BJ (cell line): ENCODE measurements around the gene TST. TPM values are rescaled to one million over a fixed set of nuclear protein-coding genes. Genes with fewer than 3 reads are reported as not detected.

ENCODE experiments used
- CTCF ChIA-PET: fragments of 350-600 bp; formaldehyde crosslinking; extraction: SDS; loops from one replicate; lab custom pipeline; 2021; ENCODE audit warnings: antibody characterized with exemption, inconsistent platforms; lab: Yijun Ruan, JAX
- POLR2A ChIA-PET: fragments of 300-600 bp; sonication (Branson Sonifier 250); formaldehyde crosslinking; extraction: SDS; loops from one replicate; lab custom pipeline; 2021; ENCODE audit warnings: antibody characterized with exemption; lab: Charles Lee
- DNase-seq: peaks from one replicate; pipeline ENCODE4 v3.0.0-alpha.2; 2011; ENCODE audit warnings: low read depth
- H3K27me3 ChIP-seq: 2 replicates; pipeline ENCODE4 v1.6.0; 2011; ENCODE audit warnings: low read length; ENCODE audit not compliant: control insufficient read depth, insufficient read depth
- H3K36me3 ChIP-seq: 2 replicates; pipeline ENCODE4 v1.5.1; 2011; ENCODE audit warnings: low read length; ENCODE audit not compliant: control insufficient read depth, insufficient read depth
- H3K4me3 ChIP-seq: 2 replicates; pipeline ENCODE4 v1.5.1; 2011; ENCODE audit warnings: low read depth, mild to moderate bottlenecking, control low read depth, low read length
- CTCF ChIP-seq: IDR thresholded peaks from 2 replicates; pipeline ENCODE4 v1.5.1; 2011; ENCODE audit warnings: low read depth, mild to moderate bottlenecking, control low read depth, inconsistent platforms, low read length, moderate library complexity; ENCODE audit not compliant: insufficient read depth
- polyA plus RNA-seq: library from polyadenylated mRNA; depleted of rRNA; stranded (reverse); fragments of >200 nt; gene quantifications from 2 replicates; pipeline ENCODE4 v1.2.3, GENCODE V29; 2011

The TST gene
- polyA plus RNA-seq, 1 experiment, result 45.7 TPM

DNA sequence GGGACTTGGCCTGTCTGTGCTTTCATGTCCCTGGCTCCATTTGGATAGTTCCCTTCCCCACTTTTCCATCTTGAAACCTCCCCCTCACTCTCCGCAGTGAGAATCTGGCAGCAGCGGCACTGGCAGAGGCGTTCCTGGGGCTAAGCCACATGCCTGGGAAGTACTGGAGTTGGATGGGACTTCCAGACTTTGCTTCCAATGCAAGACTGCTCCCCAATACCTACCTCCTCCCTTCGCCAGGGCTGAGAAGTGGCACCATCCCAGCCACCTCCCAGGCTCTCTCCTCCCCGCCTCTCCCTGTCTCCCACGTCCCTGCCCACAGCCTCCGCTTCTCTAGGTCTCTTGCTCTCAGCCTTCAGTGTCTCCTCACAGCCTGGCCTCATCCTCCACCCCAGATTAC lies 16.6 kb downstream of the TST start:
- no peak for DNase-seq
- Histone ChIP-seq H3K36me3 (no peaks in the 10 kb centered on the region), H3K4me3 (no peak overlapping the region), H3K27me3 (peaks cover 26% of the 10 kb centered on the region)
- ChIA-PET CTCF (interaction anchor here (1.3 kb wide), 1 partner anchor 24 kb away, joined by 3 read pairs; no protein-coding TSS in a partner anchor), POLR2A (no interaction called here)
- no peak for TF ChIP-seq CTCF

- no peaks in the 10 kb centered on the region for H3K36me3 ChIP-seq
- DNase-seq, result no peak
- ChIA-PET CTCF (no interaction called here), POLR2A (no interaction called here)
- TF ChIP-seq CTCF, result no peak
- peaks cover 19% of the 10 kb centered on the region for H3K27me3 ChIP-seq
- no peak overlapping the region for H3K4me3 ChIP-seq
These were observed 17.4 kb downstream of the TST start for GRCh38 chr22:37001826-37002225.

- ChIA-PET POLR2A (no interaction called here), CTCF (no interaction called here)
- H3K36me3 ChIP-seq, result no peaks in the 10 kb centered on the region
- TF ChIP-seq CTCF, result no peak
- H3K4me3 ChIP-seq, result no peak overlapping the region
- peaks cover 17% of the 10 kb centered on the region for H3K27me3 ChIP-seq
- no peak for DNase-seq
These were observed 18.3 kb downstream of the TST start for GRCh38 chr22:37000676-37001534.

DNA sequence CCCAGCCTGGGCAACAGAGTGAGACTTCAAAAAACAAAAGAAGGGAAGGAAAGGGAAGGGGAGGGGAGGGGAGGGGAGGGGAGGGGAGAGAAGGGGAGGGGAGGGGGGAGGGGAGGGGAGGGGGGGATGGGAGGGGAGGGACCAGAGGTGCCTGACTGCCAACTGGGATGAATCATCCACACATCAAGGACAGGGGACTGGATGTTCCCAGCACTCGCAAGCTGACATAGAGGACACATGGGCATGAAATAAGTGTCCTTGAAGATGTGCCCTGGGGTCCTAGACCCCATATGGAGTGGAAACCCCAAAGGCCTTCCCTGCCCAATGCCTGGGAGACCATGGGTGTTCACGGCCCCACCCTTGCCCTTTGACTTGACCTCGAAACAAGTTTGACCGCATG lies 19.8 kb downstream of the TST start:
- ChIA-PET CTCF (no interaction called here), POLR2A (no interaction called here)
- TF ChIP-seq CTCF, result no peak
- no peak for DNase-seq
- Histone ChIP-seq H3K27me3 (peaks cover 17% of the 10 kb centered on the region), H3K4me3 (no peak overlapping the region), H3K36me3 (no peaks in the 10 kb centered on the region)

GRCh38 chr22:36998620-36999351 lies 20.5 kb downstream of the TST start:
- TF ChIP-seq CTCF, result no peak
- H3K4me3 ChIP-seq, result no peak overlapping the region
- DNase-seq, result no peak
- POLR2A ChIA-PET, result no interaction called here
- CTCF ChIA-PET, result interaction anchor here (0.8 to 2.2 kb wide), 2 partner anchors 16 to 29 kb away, joined by 3 to 9 read pairs; no protein-coding TSS in a partner anchor
- H3K36me3 ChIP-seq, result no peaks in the 10 kb centered on the region
- peaks cover 15% of the 10 kb centered on the region for H3K27me3 ChIP-seq
